OCI-LY3 (cell line): ENCODE data around the gene ROCK2.

ENCODE experiments used
- EZH2phosphoT487 ChIP-seq: fragments of 200-600 bp; shearing (Covaris generic); IDR thresholded peaks from 2 replicates; pipeline ENCODE4 v1.6.1; 2018; ENCODE audit warnings: antibody characterized with exemption, mixed run types, low read depth
- TF ChIP-seq, protein P1 (sequence below): fragments of 200-600, 300-600 bp; sonication (generic); IDR thresholded peaks from 2 replicates; pipeline ENCODE4 v1.5.1; 2014; ENCODE audit warnings: antibody characterized with exemption, low read length, low read depth

DNA sequence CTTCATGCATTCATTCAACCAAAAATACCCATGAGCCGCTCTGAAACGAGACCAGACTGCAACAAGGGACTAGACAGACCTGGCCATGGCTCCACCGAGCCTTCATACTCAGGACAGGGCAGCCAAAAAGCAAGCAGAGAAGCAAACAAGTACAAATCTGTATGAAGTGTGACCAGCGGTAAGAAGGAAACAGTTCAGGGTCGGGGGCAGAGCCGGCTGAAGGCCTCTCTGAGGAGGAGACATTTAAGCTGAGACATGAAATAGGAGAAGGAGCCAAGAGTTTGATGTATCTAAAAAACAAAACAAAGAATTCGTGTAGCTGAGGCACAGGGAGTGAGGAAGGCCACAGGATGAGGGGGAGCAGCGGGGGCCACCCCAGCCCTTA lies 210.5 kb downstream of the ROCK2 start:
- TF ChIP-seq, protein P1, sequence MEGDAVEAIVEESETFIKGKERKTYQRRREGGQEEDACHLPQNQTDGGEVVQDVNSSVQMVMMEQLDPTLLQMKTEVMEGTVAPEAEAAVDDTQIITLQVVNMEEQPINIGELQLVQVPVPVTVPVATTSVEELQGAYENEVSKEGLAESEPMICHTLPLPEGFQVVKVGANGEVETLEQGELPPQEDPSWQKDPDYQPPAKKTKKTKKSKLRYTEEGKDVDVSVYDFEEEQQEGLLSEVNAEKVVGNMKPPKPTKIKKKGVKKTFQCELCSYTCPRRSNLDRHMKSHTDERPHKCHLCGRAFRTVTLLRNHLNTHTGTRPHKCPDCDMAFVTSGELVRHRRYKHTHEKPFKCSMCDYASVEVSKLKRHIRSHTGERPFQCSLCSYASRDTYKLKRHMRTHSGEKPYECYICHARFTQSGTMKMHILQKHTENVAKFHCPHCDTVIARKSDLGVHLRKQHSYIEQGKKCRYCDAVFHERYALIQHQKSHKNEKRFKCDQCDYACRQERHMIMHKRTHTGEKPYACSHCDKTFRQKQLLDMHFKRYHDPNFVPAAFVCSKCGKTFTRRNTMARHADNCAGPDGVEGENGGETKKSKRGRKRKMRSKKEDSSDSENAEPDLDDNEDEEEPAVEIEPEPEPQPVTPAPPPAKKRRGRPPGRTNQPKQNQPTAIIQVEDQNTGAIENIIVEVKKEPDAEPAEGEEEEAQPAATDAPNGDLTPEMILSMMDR, result no peak
- no peak for TF ChIP-seq EZH2phosphoT487
